Stimulated activated CD4-positive, alpha-beta T cell treated with anti-CD3 and anti-CD28 coated beads, Interleukin-1b, Interleukin-23, amount 100 ng/mL, for 1 hour (primary cell): ENCODE results near the gene STX18.

Source experiments
- DNase-seq, 2 donors: peaks; one replicate each; pipeline ENCODE4 v3.0.0-alpha.2; 2020; ENCODE audit warnings: low read depth in 2 of 2

Gene STX18

GRCh38 chr4:4419896-4420295, 122.0 kb downstream of the STX18 start:
- DNase-seq: no peak

GRCh38 chr4:4418676-4419390, 123.0 kb downstream of the STX18 start:
- no peak for DNase-seq

- DNase-seq: no peak
Observed at GRCh38 chr4:4417886-4418285, 124.0 kb downstream of the STX18 start.

GRCh38 chr4:4416981-4417380, 124.9 kb downstream of the STX18 start:
- no peak for DNase-seq

- DNase-seq: no peak
Observed at GRCh38 chr4:4415806-4416805, 125.7 kb downstream of the STX18 start.

- DNase-seq: no peak
Observed at GRCh38 chr4:4415107-4415805, 126.6 kb downstream of the STX18 start.

GRCh38 chr4:4413806-4414205, 128.0 kb downstream of the STX18 start:
- no peak for DNase-seq

GRCh38 chr4:4413373-4413725, 128.5 kb downstream of the STX18 start:
- DNase-seq: no peak

- DNase-seq: no peak
Observed at GRCh38 chr4:4412641-4413372, 129.0 kb downstream of the STX18 start.

- DNase-seq: no peak
Observed at GRCh38 chr4:4411906-4412305, 129.9 kb downstream of the STX18 start.

- no peak for DNase-seq
Observed at GRCh38 chr4:4410271-4410670, 131.6 kb downstream of the STX18 start.

- DNase-seq: no peak
Observed at GRCh38 chr4:4409416-4410115, 132.3 kb downstream of the STX18 start.

- no peak for DNase-seq
Observed at GRCh38 chr4:4408576-4409335, 133.1 kb downstream of the STX18 start.

GRCh38 chr4:4408132-4408523, 133.7 kb downstream of the STX18 start:
- DNase-seq: no peak

- DNase-seq: no peak
Observed at GRCh38 chr4:4407299-4408131, 134.3 kb downstream of the STX18 start.

GRCh38 chr4:4406455-4407298, 135.2 kb downstream of the STX18 start:
- no peak for DNase-seq

GRCh38 chr4:4405358-4405962, 136.4 kb downstream of the STX18 start:
- no peak for DNase-seq

- DNase-seq: no peak
Observed at GRCh38 chr4:4402966-4403365, 138.9 kb downstream of the STX18 start.
